Osteocyte (in vitro differentiated cells): ENCODE measurements around the gene FBN1. TPM values are rescaled to one million over a fixed set of nuclear protein-coding genes. Genes with fewer than 3 reads are reported as not detected.

ENCODE experiments used
- DNase-seq: peaks from one replicate; pipeline ENCODE4 v3.0.0; 2021; ENCODE audit warnings: mixed read lengths; ENCODE audit not compliant: unreplicated experiment; ENCODE audit errors: extremely low spot score
- H3K27ac Mint-ChIP-seq: one replicate; pipeline ENCODE4 v1.8.0; 2021; ENCODE audit warnings: mild to moderate bottlenecking, mixed read lengths; ENCODE audit not compliant: unreplicated experiment
- H3K27me3 Mint-ChIP-seq: one replicate; pipeline ENCODE4 v1.8.0; 2021; ENCODE audit warnings: mixed read lengths; ENCODE audit not compliant: unreplicated experiment
- H3K36me3 Mint-ChIP-seq: one replicate; pipeline ENCODE4 v1.8.0; 2021; ENCODE audit warnings: mixed read lengths; ENCODE audit not compliant: unreplicated experiment
- H3K4me1 Mint-ChIP-seq: one replicate; pipeline ENCODE4 v1.8.0; 2021; ENCODE audit warnings: mixed read lengths; ENCODE audit not compliant: unreplicated experiment
- H3K4me3 Mint-ChIP-seq: one replicate; pipeline ENCODE4 v1.8.0; 2021; ENCODE audit warnings: mild to moderate bottlenecking, moderate library complexity, mixed read lengths; ENCODE audit not compliant: unreplicated experiment
- H3K9me3 Mint-ChIP-seq: one replicate; pipeline ENCODE4 v1.8.0; 2021; ENCODE audit warnings: mixed read lengths; ENCODE audit not compliant: unreplicated experiment
- total RNA-seq: library from RNA; stranded (reverse); gene quantifications from 2 replicates; pipeline ENCODE4 v1.2.1, GENCODE V29; 2021
- TF ChIP-seq, protein P1 (sequence below): fragments of 200-600 bp; sonication (generic); IDR thresholded peaks from 2 replicates; pipeline ENCODE4 v1.5.0; 2021; ENCODE audit warnings: antibody characterized with exemption, mild to moderate bottlenecking, moderate library complexity

FBN1 gene
- total RNA-seq, 1 donor from 2014 or later, result 1,012 TPM

DNA sequence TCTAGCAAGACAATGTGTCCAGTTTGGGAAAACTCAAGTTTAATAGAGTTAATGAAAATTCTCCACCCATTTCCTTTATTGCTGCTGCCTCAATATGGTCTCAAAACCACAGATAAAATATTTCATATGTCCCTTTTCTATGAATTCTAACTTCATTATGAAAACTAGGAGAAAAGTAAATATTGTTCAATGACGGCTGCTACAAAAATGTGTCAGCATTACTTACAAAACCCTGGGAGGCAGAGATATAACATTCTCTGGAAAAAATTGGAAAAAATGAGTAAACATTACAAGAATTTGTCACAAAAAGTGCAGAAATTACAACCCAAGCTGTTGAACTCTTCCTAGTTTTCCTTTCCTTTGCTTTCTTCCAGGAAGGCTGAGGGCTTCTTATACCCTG is 22.2 kb upstream of the FBN1 start:
- Mint-ChIP-seq H3K27me3 (no peaks in the 10 kb centered on the region), H3K9me3 (peaks cover 8% of the 10 kb centered on the region), H3K36me3 (no peaks in the 10 kb centered on the region), H3K4me1 (peaks cover 71% of the 10 kb centered on the region), H3K27ac (peak overlapping the region; percentile 91), H3K4me3 (peak overlapping the region; percentile 49)
- TF ChIP-seq, protein P1, sequence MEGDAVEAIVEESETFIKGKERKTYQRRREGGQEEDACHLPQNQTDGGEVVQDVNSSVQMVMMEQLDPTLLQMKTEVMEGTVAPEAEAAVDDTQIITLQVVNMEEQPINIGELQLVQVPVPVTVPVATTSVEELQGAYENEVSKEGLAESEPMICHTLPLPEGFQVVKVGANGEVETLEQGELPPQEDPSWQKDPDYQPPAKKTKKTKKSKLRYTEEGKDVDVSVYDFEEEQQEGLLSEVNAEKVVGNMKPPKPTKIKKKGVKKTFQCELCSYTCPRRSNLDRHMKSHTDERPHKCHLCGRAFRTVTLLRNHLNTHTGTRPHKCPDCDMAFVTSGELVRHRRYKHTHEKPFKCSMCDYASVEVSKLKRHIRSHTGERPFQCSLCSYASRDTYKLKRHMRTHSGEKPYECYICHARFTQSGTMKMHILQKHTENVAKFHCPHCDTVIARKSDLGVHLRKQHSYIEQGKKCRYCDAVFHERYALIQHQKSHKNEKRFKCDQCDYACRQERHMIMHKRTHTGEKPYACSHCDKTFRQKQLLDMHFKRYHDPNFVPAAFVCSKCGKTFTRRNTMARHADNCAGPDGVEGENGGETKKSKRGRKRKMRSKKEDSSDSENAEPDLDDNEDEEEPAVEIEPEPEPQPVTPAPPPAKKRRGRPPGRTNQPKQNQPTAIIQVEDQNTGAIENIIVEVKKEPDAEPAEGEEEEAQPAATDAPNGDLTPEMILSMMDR, result no peak
- no peak for DNase-seq

DNA sequence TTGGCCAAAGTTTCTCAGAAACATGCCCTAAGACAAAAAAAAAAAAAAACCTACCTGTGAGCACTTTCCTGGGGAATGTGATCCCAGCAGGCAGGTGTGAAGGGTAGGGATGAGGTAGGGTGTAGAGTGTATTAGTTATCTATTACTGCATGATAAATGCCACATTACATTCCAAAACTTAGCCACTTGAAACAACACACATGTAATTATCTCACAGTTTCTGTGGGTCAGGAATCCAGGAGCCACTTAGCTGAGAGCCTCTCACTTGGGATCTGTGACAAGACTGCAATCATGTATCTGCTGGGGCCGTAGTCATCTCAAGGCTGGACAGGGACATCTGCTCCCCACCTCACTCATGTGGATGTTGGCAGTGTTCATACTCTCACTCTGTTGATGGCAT is 18.9 kb upstream of the FBN1 start:
- peaks cover 21% of the 10 kb centered on the region for H3K9me3 Mint-ChIP-seq
- H3K4me3 Mint-ChIP-seq, result no peak overlapping the region
- H3K4me1 Mint-ChIP-seq, result peaks cover 42% of the 10 kb centered on the region

DNA sequence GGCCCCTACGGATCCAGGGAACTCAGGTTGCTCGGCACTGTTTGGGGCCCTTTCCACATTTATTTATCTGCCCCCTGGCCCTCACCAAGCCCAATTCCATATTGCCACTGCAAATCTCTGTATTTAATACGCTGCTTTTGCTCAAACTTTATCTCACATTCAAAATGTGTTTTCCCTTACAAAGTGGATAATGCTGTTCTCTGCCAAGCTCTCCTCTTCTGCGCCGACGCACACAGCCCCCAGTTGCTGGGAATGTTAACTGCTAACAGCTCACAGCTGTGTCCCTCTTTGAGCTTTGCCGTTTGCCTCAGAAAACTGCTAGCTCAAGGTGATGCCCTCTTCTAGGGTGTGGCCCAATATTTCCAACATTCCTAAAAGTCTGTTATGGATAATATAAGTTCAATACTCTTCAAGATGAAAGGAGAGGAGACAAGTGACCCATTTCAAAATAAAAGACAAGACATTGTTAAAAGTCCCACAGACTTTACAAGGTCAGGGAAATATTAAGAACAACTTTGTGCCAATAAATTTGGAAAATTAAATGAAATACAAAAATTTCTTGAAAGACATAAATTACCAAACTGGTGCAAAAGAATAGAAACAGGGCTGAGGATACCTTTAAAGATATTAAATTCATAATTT is 12.6 kb upstream of the FBN1 start:
- TF ChIP-seq, protein P1, result no peak
- Mint-ChIP-seq H3K36me3 (peaks cover 2% of the 10 kb centered on the region), H3K27ac (peak overlapping the region; percentile 35), H3K4me1 (peaks cover 21% of the 10 kb centered on the region), H3K27me3 (no peaks in the 10 kb centered on the region), H3K9me3 (peaks cover 13% of the 10 kb centered on the region), H3K4me3 (no peak overlapping the region)
- DNase-seq, result no peak

More for the DNA sequence above, 18.9 kb upstream of the FBN1 start:
- no peak for DNase-seq
- no peak overlapping the region for H3K27ac Mint-ChIP-seq
- no peaks in the 10 kb centered on the region for H3K36me3 Mint-ChIP-seq
- TF ChIP-seq, protein P1, result no peak
- H3K27me3 Mint-ChIP-seq, result no peaks in the 10 kb centered on the region

DNA sequence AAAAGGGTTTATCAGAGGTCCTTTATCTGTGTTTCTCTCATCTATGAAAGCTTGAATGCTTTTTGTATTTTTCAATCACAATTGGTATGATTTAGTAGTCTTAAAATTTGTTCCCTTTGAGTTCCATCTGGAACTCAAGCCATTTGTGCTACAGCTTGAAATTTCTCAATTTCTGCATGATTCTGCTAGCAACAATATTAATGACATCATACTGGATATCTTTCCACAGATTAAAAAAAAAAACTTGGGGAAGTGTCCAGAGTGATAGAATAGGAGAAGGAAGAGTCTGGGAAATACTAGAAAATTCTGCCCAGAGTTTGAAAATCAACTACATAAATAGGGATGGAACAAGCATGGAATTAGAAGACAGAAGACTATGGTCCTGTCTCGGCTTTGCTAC is 9.3 kb upstream of the FBN1 start:
- no peak for DNase-seq
- Mint-ChIP-seq H3K9me3 (peaks cover 4% of the 10 kb centered on the region), H3K4me1 (peaks cover 36% of the 10 kb centered on the region)

DNA sequence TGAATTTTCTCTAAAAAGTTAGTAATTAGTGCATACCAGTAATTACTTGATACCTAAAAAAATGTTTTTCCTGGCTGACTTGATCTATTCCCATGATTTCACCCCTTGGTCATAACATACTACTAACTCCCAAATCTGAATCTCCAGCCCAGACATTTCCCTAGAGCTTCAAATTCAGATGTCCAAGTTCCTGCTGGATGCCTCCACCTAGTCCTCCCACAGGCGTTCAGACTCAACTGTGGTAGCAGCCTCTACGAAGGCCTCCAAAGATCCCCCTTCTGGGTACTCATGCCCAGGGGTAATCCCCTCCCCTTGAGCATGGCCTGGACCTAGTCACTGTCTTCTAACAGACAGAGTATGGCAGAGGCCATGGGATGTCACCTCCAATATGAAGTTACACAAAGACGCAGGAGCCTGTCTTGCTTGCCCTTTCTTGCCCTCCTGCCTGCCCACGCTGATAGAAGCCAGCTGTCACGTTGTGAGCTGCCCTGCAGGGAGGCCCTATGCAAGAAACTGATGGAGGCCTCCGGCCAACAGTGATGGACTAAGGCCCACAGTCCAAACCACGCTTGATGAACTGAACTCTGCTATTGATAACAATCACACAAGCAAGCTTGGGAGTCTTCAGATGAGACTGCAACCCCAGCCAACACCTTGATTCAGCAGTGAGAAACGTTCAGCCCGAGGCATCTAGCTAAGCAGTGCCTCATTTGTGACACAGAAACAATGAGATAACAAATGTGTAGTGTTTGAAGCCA is 8.6 kb upstream of the FBN1 start:
- Mint-ChIP-seq H3K27me3 (no peaks in the 10 kb centered on the region), H3K4me1 (peaks cover 35% of the 10 kb centered on the region)
- DNase-seq, result no peak

More for the DNA sequence above, 9.3 kb upstream of the FBN1 start:
- H3K4me3 Mint-ChIP-seq, result no peak overlapping the region
- no peaks in the 10 kb centered on the region for H3K27me3 Mint-ChIP-seq
- TF ChIP-seq, protein P1, result no peak
- H3K36me3 Mint-ChIP-seq, result peaks cover 2% of the 10 kb centered on the region
- H3K27ac Mint-ChIP-seq, result no peak overlapping the region

More for the DNA sequence above, 8.6 kb upstream of the FBN1 start:
- no peak overlapping the region for H3K27ac Mint-ChIP-seq
- TF ChIP-seq, protein P1, result no peak
- peaks cover 2% of the 10 kb centered on the region for H3K36me3 Mint-ChIP-seq
- H3K4me3 Mint-ChIP-seq, result no peak overlapping the region
- no peaks in the 10 kb centered on the region for H3K9me3 Mint-ChIP-seq
